ENCODE results near the gene NT5DC1.

DNA sequence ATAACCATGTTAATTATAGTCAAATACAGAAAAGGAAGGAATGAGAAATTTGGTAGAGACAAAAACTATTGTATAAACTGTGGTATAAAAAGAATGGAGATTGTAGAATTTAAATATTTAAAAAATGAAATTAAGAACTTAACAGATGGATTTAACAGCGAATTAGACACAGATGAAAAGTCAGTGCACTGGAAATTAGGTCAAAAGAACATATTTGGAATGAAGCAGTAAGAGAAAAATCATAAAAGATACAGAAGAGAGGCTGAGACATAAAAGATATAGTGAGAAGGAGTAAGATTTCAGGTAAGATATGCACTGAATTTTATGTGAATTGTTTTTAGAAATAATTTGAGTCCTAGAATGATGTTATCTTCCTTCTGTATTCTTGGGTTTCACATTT lies 139.2 kb downstream of the NT5DC1 start:
- TF ChIP-seq CREB1 (CRISPR knock-in tag; IDR thresholded peaks at IDR 0.05; ENCODE audit: low read depth) (no peak), EZH2 (IDR thresholded peaks at IDR 0.05; ENCODE audit: low read depth, unreplicated experiment) (no peak), POLR2AphosphoS5 (IDR thresholded peaks at IDR 0.05; ENCODE audit: low read depth) (no peak), EZH2phosphoT487 (IDR thresholded peaks at IDR 0.05; ENCODE audit: unreplicated experiment) (no peak), ZNF331 (CRISPR knock-in tag; IDR thresholded peaks at IDR 0.05; ENCODE audit: low read depth) (no peak), JUNB (IDR thresholded peaks at IDR 0.05; ENCODE audit: unreplicated experiment) (no peak), NANOG (IDR thresholded peaks at IDR 0.05; ENCODE audit: borderline replicate concordance) (no peak), ZNF114 (CRISPR knock-in tag; IDR thresholded peaks at IDR 0.05) (no peak), STAT1 (IDR thresholded peaks at IDR 0.05; ENCODE audit: unreplicated experiment) (no peak)
- TF ChIP-seq, protein P1, sequence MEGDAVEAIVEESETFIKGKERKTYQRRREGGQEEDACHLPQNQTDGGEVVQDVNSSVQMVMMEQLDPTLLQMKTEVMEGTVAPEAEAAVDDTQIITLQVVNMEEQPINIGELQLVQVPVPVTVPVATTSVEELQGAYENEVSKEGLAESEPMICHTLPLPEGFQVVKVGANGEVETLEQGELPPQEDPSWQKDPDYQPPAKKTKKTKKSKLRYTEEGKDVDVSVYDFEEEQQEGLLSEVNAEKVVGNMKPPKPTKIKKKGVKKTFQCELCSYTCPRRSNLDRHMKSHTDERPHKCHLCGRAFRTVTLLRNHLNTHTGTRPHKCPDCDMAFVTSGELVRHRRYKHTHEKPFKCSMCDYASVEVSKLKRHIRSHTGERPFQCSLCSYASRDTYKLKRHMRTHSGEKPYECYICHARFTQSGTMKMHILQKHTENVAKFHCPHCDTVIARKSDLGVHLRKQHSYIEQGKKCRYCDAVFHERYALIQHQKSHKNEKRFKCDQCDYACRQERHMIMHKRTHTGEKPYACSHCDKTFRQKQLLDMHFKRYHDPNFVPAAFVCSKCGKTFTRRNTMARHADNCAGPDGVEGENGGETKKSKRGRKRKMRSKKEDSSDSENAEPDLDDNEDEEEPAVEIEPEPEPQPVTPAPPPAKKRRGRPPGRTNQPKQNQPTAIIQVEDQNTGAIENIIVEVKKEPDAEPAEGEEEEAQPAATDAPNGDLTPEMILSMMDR (conservative IDR thresholded peaks at IDR 0.05; ENCODE audit: low read depth in 2 of 2) = no peak
- TF ChIP-seq, protein P2, sequence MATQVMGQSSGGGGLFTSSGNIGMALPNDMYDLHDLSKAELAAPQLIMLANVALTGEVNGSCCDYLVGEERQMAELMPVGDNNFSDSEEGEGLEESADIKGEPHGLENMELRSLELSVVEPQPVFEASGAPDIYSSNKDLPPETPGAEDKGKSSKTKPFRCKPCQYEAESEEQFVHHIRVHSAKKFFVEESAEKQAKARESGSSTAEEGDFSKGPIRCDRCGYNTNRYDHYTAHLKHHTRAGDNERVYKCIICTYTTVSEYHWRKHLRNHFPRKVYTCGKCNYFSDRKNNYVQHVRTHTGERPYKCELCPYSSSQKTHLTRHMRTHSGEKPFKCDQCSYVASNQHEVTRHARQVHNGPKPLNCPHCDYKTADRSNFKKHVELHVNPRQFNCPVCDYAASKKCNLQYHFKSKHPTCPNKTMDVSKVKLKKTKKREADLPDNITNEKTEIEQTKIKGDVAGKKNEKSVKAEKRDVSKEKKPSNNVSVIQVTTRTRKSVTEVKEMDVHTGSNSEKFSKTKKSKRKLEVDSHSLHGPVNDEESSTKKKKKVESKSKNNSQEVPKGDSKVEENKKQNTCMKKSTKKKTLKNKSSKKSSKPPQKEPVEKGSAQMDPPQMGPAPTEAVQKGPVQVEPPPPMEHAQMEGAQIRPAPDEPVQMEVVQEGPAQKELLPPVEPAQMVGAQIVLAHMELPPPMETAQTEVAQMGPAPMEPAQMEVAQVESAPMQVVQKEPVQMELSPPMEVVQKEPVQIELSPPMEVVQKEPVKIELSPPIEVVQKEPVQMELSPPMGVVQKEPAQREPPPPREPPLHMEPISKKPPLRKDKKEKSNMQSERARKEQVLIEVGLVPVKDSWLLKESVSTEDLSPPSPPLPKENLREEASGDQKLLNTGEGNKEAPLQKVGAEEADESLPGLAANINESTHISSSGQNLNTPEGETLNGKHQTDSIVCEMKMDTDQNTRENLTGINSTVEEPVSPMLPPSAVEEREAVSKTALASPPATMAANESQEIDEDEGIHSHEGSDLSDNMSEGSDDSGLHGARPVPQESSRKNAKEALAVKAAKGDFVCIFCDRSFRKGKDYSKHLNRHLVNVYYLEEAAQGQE (IDR thresholded peaks at IDR 0.05; ENCODE audit: unreplicated experiment) = no peak
- TF ChIP-seq, protein P3, sequence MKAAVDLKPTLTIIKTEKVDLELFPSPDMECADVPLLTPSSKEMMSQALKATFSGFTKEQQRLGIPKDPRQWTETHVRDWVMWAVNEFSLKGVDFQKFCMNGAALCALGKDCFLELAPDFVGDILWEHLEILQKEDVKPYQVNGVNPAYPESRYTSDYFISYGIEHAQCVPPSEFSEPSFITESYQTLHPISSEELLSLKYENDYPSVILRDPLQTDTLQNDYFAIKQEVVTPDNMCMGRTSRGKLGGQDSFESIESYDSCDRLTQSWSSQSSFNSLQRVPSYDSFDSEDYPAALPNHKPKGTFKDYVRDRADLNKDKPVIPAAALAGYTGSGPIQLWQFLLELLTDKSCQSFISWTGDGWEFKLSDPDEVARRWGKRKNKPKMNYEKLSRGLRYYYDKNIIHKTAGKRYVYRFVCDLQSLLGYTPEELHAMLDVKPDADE (IDR thresholded peaks at IDR 0.05) = no peak

Measured in GM23338 (cell line).